Measurements from ENCODE around the gene TBL1XR1.
A peak's percentile ranks its signal among the peaks of the same experiment; 100 is the strongest.
"Not testable (repeated sequence)": the region's sequence is repeated elsewhere in the genome, so short reads cannot be mapped to it uniquely, and the experiment has no call there.

TBL1XR1 gene

DNA sequence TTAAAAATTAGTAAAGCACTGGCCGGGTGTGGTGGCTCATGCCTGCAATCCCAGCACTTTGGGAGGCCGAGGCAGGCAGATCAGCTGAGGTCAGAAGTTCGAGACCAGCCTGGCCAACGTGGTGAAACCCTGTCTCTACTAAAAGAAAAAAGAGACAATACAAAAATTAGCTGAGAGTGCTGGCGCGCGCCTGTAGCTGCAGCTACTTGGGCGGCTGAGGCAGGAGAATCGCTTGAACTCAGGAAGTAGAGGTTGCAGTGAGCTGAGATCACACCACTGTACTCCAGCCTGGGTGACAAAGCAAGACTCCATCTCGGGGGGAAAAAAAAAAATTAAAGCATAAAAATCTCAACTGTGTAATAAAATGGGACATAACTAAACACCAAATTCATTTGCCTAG lies 58.1 kb downstream of the TBL1XR1 start:
- DNase-seq: not testable (repeated sequence)

DNA sequence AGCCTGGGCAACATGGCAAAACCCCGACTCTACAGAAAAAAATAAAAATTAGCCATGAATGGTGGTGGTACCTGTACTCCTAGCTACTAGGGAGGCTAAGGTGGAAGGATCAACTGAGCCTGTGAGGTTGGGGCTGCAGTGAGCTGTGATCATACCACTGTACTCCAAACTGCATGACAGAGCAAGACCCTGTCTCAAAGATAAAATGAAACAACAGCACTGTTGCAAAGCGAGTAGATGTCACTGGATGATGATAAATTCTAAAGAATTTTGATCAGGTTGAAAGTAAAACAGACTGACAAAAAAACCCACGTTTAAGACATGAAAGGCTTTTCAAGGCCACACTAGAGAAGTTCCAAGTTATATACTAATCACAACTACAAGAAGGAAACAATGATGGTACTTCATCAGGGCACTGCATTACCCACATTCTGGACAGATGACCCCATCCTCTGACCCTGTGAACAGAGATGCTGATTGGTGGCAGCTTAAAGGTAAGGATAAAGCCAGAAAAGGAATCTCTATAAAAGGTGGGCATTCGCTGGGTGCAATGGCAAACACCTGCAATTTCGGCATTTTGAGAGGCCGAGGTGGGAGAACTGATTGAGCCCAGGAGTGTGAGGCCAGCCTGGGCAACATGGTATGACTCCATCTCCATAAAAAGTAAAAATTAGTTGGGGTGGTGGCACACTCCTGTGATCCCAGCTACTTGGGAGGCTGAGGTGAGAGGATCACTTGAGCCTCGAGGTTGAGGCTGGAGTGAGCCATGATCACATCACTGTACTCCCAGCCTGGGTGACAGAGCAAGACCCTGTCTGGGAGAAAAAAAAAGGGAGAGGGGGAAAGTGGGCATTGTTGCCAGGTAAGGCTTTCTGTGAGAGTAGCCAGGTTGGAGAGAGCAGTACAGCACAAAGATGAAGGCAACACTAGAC lies 59.2 kb downstream of the TBL1XR1 start:
- no peak for DNase-seq

DNA sequence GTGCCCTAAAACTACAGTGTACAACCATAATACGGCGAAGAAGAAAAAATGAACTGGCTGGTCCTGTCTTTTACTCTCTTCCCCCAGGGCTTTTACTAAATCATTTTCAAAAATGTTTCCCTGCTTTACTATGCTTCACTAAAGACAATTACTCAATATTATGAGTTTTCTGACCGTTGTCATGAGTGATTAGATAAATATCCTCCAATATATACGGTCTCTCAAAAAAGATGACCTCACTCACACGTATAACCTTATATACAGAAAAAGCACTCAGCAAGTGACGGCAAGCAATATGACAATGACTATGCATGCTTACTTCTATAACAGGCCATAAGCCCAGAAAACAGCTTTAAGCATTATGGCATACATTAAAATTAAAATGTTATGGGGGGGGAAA lies 60.5 kb downstream of the TBL1XR1 start:
- DNase-seq: no peak

DNA sequence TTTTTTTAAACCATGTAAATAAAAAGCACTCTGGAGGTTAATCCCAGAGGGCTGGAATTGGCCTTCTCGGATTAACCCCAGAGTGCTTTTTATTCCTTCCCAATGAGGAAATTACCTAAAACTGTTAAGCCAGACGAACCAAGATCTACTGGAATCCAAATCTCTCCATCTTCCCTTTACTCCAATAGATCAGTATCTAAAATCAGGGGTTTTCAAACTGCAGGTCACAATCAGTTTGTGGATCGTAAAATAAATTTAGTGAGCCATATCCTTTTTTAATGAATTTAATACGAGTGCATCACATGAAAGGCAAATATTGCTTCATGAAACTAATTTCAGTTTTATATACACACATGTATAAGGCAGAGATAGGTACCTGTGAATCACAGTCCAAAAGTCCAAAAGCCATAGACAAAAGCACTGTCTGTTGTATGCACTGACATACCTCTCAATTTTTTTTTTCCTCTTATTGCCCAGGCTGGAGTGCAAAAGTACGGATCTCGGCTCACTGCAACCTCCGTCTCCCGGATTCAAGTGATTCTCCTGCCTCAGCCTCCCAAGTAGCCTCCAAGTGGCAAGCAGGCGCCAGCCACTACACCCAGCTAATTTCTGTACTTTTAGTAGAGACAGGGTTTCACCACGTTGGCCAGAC lies 61.3 kb downstream of the TBL1XR1 start:
- DNase-seq: no peak

DNA sequence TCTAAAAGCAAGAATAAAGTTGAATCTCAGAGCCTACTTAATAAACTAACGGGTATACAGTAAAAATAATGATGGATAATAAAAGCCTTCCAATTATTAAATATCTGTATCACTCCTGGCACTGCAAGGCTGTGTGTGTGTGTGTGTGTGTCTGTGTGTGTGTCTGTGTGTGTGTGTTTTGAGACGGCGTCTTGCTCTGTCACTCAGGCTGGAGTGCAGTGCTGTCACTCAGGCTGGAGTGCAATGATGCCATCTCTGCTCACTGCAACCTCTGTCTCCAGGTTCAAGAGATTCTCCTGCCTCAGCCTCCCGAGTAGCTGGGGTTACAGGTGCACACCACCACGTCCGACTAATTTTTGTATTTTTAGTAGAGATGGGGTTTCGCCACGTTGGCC lies 62.5 kb downstream of the TBL1XR1 start:
- DNase-seq: no peak

DNA sequence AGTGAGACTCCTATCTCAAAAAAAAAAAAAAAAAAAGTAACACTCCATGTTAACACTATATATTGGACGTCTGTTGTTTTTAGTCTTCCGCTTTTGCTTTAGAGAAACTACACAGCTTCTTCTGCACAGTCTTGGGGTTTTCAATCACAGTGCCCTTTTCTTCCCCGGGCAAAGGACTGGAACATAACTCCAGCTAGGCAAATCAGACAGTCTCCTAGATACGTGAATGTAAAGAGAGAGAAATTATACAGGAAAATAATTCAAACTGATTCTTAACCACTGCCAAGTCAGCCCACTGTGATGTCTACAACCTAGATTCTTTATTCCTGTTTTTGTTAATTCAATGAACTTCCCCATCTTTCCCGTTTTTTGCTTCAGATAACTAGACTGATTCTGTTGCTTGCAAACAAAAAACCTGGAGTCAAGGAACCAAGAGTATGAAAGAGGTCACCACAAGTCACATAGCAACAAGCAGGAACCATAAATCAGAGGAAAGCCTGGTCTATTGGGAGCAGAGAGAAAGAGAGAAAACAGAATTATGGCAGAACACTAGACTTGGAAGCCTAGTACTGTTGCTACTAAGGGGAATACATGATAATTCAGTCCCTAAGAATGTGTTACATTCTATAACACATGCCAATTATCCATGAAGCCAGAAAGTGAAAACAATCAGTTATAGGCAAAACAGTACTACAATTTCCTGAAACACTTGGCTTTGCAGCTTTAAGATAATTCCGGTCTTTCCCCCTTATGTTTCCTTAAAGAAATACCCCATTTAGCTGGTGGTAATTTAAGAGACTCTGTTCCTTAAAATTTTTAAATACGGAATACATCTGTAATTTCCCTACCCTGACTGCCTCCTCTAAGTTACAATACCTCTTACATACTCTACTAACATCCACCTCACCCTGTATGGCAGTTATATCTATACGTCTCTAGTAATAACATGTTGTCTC lies 63.1 kb downstream of the TBL1XR1 start:
- DNase-seq: no peak

DNA sequence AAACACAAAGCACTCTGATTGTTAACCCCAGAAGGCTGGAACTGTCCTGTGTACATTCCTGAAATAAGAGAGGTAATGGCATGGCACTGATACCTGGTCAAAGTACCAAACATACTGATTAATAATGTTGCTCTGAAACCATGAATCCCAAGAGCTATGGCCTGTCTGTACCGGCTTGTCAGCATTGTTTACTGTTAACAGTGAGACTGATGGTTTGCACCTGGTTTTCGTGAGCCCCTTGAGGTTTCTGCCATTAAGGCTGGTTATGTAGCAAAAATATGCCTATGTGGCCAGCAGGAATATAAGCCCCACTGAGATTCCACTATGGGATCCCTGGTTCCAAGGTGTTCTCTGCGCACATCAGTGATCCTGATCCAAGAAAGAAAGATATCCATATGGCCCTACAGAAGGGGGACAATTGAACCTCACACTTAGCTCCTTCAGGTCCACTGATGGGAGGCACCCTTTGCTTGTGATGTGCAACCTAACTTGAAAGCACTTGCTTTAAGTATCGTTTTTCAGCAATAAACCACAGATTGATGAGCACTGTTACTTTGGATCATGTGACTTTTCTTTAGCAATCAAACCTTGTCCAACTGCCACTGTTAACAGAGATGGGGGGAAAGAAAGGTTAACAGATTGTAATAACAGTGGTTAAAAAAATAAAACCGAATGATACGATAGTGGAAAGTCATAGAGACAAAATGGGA lies 65.2 kb downstream of the TBL1XR1 start:
- no peak for DNase-seq

DNA sequence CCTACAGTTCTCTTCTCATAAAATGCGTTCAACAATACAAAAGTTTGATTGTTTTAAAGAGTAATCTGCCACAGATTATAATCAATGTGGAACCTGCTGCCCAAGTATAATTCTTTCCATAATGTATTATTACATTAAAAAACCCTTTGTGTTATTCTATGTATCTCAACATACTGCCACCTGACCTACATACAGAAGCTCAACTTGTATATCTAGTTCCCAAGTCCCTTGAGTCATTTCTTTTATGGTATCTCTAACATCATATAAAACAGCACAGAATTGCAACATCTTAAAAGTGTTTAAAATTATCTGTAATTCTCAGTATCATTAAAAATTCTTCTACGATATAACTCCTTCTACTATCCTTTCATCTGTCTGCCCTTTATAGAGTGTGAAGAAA lies 70.3 kb downstream of the TBL1XR1 start:
- DNase-seq: no peak

DNA sequence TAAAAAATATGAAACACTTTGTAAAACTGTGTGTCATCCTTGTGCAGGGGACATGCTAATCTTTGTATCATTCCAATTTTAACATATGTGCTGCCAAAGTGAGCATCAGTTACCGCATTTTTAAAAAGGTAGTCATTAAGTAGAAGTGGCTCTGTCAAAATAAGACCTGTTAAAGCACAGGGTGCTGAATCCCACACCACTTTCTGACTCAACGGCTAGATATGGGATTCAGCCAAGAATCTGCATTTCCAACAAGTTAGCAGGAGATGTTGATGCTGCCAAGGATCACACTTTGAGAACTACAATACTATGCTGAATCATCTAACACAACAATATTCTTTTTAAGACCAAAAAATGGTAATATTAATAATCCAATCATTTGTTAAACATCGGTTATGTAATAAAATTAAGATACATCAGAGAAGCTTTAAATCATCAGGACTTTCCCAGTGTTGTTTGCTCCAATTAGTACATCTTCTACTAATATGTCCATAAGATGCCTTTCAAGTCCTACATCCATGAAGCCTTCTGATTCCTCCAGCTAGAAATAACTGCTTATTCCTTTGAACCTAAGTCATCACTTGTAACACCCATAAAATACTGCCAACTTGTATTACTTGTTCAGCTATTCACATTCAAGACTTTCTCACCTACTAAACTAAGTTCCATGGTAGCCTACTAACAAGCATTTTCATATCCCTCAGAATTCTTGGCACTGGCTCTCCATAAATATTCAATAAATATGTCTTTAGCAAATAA lies 71.1 kb downstream of the TBL1XR1 start:
- peak; percentile 98 for DNase-seq

DNA sequence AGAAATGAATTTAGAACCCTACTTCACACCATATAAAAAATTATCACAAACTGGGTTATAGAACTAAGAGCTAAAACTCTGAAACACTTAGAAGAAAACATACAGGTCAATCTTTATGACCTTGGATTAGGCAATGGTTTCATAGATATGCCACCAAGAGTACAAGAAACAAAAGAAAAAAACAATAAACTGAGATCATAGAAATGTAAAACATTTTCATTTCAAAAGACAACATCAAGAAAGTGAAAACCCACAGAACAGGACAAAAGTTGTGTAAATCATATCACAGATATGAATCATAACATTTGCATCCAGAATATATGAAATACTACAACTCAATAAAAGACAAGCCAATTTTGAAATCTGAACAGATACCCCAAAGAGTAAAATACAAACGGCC lies 72.4 kb downstream of the TBL1XR1 start:
- peak; percentile 44 for DNase-seq

DNA sequence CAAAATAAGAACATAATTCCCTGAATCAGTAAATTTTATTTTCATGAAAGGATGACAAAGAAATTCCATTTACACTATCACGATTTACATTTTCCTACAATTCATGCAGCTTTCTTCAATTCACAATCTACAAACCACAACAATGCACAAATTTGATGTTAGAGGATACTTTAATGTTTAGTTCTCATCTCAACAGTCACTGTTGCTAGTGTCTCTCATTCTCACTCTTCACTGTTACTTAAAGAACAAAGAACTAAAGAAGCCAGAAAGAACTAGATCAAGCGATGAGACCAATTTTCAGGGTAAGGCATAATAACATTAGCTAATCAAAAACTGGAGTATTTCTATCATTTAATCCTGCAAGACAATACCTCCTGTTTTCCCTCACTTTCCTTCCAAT lies 73.5 kb downstream of the TBL1XR1 start:
- no peak for DNase-seq

DNA sequence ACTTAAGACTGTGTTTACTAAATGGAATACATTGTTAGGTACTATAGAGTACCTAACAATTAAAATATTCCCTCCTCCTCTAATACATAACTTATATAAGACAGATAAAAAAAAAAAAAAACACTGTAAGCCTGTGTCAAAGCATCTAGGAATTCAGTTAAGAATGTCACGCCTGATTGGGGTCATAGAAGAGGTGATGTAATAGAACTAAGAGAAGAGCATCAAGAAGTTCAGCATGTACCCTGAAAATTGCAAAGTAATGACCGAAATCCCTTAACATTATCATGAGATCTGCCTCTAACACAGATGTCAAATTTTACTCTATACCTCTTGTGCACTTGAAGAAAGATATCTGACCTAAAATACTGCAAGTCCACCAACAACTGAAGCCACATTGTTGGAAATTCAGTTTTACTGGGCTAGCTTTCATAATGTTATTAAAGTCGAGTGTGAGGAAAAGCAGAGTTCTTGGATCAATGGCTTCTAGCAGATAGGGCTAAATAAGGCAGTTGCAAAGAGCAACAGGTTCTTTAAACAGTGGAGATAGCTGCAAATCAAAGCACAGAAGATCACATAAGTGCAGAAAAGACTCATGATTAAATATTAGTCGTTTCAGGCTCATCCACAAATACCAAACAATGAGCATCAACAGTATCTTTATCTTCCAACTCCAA lies 75.0 kb downstream of the TBL1XR1 start:
- DNase-seq: peak; percentile 18

DNA sequence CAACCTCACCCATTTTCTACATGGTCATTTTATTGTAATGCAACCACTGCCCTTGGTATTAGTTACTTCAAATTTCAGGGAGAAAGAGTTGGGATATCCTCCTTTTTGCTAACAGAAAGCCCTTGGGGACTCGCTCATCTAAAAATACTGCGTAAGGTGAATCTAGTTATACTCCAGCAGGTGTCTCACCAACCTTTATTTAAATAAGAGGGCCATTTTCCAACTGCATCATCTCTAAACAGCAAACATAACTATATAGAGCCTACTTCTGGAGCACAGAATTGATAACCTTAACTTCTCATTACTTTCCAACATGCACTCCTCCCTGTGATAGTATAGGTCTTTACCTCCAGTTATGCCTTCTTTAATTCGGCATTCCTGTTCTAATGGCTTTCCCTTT lies 77.5 kb downstream of the TBL1XR1 start:
- no peak for DNase-seq

DNA sequence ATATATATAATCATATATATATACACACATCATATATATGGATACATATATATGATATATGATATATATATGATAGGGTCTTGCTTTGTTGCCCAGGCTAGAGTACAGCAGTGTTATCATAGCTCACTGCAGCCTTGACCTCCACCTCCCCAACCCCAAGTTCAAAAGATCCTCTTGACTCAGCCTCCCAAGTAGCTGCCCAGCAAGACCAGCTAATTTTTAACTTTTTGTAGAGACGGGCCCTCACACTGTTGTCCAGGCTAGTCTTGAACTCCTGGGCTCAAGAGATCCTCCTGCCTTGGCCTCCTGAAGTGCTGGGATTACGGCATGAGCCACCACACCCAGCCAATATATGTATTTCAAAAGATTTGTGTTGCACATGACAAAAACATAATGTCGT lies 83.0 kb downstream of the TBL1XR1 start:
- DNase-seq: no peak

DNA sequence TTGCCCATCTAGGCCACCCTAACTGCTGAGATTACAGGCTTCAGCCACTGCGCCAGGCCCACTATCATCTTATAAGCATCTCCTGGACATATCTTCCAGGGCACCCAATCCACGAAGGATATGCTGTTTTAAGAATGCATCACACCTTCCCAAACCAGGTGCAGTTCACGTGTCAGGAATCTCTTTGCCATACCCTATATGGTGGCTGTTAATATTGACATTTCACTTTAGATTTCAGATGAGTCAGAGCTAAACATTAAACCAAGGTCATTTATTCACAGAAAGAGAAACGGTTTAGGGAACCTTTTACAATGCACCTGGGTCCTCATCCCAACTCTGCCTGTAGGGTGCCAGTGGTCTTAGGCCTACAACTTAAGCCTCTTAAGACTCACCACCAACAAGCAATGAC lies 85.7 kb downstream of the TBL1XR1 start:
- DNase-seq: no peak

DNA sequence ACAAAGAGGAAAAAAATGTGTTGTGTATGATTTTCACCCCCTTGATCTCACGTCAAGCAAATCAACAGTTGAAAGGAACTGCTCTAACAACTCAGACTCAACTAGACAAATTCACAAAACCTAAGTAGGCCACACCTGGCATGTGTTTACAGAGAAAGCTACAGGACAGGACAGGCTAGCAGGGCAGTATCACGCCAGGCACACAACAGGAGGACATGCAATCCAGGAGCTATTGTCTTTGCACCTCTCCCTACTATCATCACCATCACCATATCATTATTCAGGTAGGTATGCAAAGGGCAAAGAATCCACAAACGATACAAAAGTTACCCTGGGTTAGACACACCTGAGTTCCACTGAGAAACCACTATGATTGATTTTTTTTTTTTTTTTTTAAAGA lies 86.4 kb downstream of the TBL1XR1 start:
- DNase-seq: no peak

DNA sequence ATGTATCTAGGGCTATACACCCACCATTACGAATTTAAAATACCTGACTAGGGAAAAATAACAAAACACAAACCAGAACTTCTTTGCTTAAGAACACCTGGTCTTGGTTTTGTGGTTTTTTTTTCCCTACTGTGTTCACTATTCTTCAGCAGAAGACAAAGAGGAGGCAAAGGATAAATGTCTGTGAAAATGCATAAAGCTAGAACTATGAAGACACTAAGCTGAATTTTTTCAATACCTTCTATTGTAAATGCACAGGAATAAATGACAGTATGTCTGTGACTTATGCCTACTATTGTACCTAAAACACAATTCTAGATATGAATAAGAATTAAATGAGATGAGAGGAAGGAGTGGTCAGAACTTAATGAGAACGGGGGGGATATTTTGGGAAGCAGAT lies 86.9 kb downstream of the TBL1XR1 start:
- DNase-seq: no peak

DNA sequence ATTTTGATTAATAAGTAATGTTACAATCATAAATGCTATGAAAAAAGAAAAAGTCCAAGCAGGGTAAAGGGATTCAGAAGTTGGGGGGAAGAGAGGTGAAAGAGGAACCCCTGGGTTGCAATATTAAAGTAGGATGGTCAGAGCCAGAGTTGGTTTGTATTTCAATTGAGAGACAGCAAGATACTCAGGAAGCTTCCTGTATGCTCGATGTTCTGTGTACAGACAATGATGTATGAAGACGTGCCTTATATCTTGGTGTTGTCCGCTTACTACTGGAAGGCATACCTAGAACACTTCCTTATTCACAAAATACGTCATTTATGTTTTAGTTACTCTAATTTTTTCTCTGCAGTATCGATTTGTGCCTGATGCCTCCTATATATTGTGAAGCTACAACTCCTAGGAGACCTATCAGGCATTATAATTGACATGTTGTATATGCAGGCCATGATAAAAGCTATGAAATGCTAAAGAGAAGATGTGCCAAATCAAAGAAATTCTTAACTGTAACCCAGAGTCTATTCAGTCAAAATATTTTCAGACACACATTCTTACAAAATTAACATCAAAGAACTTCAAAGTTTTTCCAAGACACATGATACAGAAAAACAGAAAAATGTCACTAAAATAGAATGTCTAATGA lies 87.5 kb downstream of the TBL1XR1 start:
- no peak for DNase-seq

DNA sequence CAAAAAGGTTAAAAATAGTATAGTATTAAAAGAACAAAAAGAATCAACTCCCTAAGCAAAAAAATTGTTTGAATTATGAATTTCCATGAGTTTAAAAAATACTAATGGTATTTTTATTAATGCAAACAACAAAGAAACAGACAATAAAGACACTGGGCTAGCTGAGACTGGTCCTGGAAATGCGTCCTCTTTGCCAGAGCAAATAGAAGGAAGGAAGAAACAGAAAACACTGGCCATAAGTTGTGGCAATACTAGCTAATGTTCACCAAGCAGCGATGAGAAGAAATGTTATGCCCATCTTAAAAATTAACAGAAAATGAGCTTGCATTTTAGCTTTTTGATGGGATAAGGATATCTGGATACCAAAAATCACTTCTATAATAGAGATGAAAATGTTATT lies 88.6 kb downstream of the TBL1XR1 start:
- no peak for DNase-seq

DNA sequence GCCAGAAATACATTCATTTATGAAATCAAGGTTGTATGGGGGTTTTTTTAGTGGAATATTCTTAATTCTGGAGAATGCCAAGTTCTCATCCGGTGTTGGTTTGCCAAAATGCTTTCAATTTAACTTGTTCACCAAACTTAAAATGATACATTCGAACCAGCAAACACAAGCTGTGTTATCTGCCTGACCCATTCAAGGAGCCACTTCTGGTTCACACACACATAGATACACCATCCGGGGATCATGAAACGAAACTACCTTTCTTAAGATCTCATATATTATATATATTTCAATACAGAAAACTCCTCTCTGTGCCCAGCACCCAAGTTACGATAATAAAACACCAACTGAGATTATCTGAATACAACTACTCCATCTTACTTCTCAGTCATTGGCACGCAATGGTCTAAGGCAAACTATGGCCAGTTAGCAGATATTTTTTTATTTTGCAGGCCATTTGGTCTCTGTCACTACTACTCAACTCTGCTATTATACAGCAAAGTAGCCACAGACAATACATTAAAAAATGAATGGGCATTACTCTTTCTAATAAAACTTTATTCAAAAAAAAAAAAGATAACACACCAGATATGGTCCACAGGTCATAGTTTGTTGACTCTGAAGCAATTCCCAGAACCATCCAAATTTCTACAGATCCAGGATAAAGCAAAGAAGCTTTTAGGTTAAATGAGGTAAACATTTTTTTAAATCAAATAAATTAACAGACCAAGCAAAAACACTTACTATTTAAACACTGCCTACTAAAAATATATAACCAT lies 89.6 kb downstream of the TBL1XR1 start:
- DNase-seq: no peak
